Nephron progenitor cell (in vitro differentiated cells): ENCODE measurements around the gene ZNF839.
"Not testable (repeated sequence)": the region's sequence is repeated elsewhere in the genome, so short reads cannot be mapped to it uniquely, and the experiment has no call there.

ENCODE experiments used
- DNase-seq: peaks from one replicate; pipeline ENCODE4 v3.0.0; 2021
- H3K27ac Mint-ChIP-seq: 2 replicates; pipeline ENCODE4 v1.8.0; 2021; ENCODE audit warnings: mild to moderate bottlenecking, moderate library complexity, mixed read lengths
- H3K27me3 Mint-ChIP-seq: 2 replicates; pipeline ENCODE4 v1.8.0; 2021; ENCODE audit warnings: mild to moderate bottlenecking, low read depth, mixed read lengths; ENCODE audit not compliant: poor library complexity
- H3K36me3 Mint-ChIP-seq: 2 replicates; pipeline ENCODE4 v1.8.0; 2021; ENCODE audit warnings: low read depth, mixed read lengths
- H3K4me1 Mint-ChIP-seq: 2 replicates; pipeline ENCODE4 v1.8.0; 2021; ENCODE audit warnings: mixed read lengths
- H3K4me3 Mint-ChIP-seq: 2 replicates; pipeline ENCODE4 v1.8.0; 2021; ENCODE audit warnings: mild to moderate bottlenecking, moderate library complexity, mixed read lengths
- H3K9me3 Mint-ChIP-seq: 2 replicates; pipeline ENCODE4 v1.8.0; 2021; ENCODE audit warnings: mild to moderate bottlenecking, moderate library complexity, mixed read lengths
- CTCF ChIP-seq: fragments of 200-600 bp; sonication (generic); IDR thresholded peaks from 2 replicates; pipeline ENCODE4 v1.5.0; 2021; ENCODE audit warnings: antibody characterized with exemption

ZNF839 gene

GRCh38 chr14:102351023-102351422, 31.5 kb downstream of the ZNF839 start:
- H3K4me1 Mint-ChIP-seq, result no peaks in the 10 kb centered on the region
- no peak for TF ChIP-seq CTCF
- peaks cover 4% of the 10 kb centered on the region for H3K27me3 Mint-ChIP-seq
- peaks cover 61% of the 10 kb centered on the region for H3K36me3 Mint-ChIP-seq
- no peak for DNase-seq
- no peak overlapping the region for H3K4me3 Mint-ChIP-seq
- peak overlapping the region; percentile 32 for H3K27ac Mint-ChIP-seq
- no peaks in the 10 kb centered on the region for H3K9me3 Mint-ChIP-seq

- not testable (repeated sequence) for H3K27ac Mint-ChIP-seq, H3K4me3 Mint-ChIP-seq, H3K4me1 Mint-ChIP-seq, H3K9me3 Mint-ChIP-seq, H3K27me3 Mint-ChIP-seq, DNase-seq
- peaks cover 63% of the 10 kb centered on the region for H3K36me3 Mint-ChIP-seq
Measured at GRCh38 chr14:102351593-102351992, 32.0 kb downstream of the ZNF839 start.

- Mint-ChIP-seq H3K36me3 (peaks cover 64% of the 10 kb centered on the region), H3K27me3 (peaks cover 4% of the 10 kb centered on the region), H3K4me1 (no peaks in the 10 kb centered on the region), H3K27ac (peak overlapping the region; percentile 45), H3K4me3 (no peak overlapping the region), H3K9me3 (no peaks in the 10 kb centered on the region)
- no peak for TF ChIP-seq CTCF
- no peak for DNase-seq
Measured at GRCh38 chr14:102352213-102352612, 32.7 kb downstream of the ZNF839 start.

- H3K4me1 Mint-ChIP-seq, result no peaks in the 10 kb centered on the region
- no peak for TF ChIP-seq CTCF
- no peaks in the 10 kb centered on the region for H3K9me3 Mint-ChIP-seq
- no peak for DNase-seq
- no peak overlapping the region for H3K27ac Mint-ChIP-seq
- peaks cover 66% of the 10 kb centered on the region for H3K36me3 Mint-ChIP-seq
- no peak overlapping the region for H3K4me3 Mint-ChIP-seq
- peaks cover 4% of the 10 kb centered on the region for H3K27me3 Mint-ChIP-seq
Measured at GRCh38 chr14:102353126-102353619, 33.6 kb downstream of the ZNF839 start.

- Mint-ChIP-seq H3K27me3 (no peaks in the 10 kb centered on the region), H3K27ac (no peak overlapping the region), H3K4me3 (no peak overlapping the region), H3K9me3 (no peaks in the 10 kb centered on the region), H3K4me1 (peaks cover 7% of the 10 kb centered on the region), H3K36me3 (peaks cover 42% of the 10 kb centered on the region)
- no peak for DNase-seq
- TF ChIP-seq CTCF, result no peak
Measured at GRCh38 chr14:102356280-102356679, 36.7 kb downstream of the ZNF839 start.

GRCh38 chr14:102359341-102359740, 39.8 kb downstream of the ZNF839 start:
- peaks cover 31% of the 10 kb centered on the region for H3K36me3 Mint-ChIP-seq
- H3K27me3 Mint-ChIP-seq, result no peaks in the 10 kb centered on the region
- no peak overlapping the region for H3K4me3 Mint-ChIP-seq
- H3K4me1 Mint-ChIP-seq, result peaks cover 15% of the 10 kb centered on the region
- H3K27ac Mint-ChIP-seq, result no peak overlapping the region
- no peaks in the 10 kb centered on the region for H3K9me3 Mint-ChIP-seq
- no peak for DNase-seq
- TF ChIP-seq CTCF, result no peak
